Stomach (tissue), 9 donors: ENCODE measurements around the gene DNAH11. TPM values are rescaled to one million over a fixed set of nuclear protein-coding genes. Genes with fewer than 3 reads are reported as not detected.

ENCODE experiments used
- DNase-seq, 2 donors: peaks; one replicate each; pipeline versions ENCODE4 v3.0.0 to v3.0.0-alpha.2; 2013 to 2019
- H3K27ac ChIP-seq, 5 donors: fragments of 200-600 bp in 4 of 5; sonication (generic) in 4 of 5; one replicate each; pipeline ENCODE4 v1.5.1; 2013 to 2019; ENCODE audit warnings: mild to moderate bottlenecking in 1 of 5, moderate library complexity in 1 of 5
- H3K27me3 ChIP-seq, 3 donors: fragments of 200-600 bp; sonication (generic); one replicate each; pipeline ENCODE4 v1.5.1; 2017 to 2019; ENCODE audit warnings: mixed run types in 1 of 3
- H3K36me3 ChIP-seq, 4 donors: fragments of 200-600 bp; sonication (generic); 1 replicate in 3 of 4; 2 replicates in 1 of 4; pipeline ENCODE4 v1.5.1; 2016 to 2019
- H3K4me1 ChIP-seq, 4 donors: fragments of 200-600 bp; sonication (generic); one replicate each; pipeline ENCODE4 v1.5.1; 2016 to 2019
- H3K4me3 ChIP-seq, 4 donors: fragments of 200-600 bp; sonication (generic) in 3 of 4; one replicate each; pipeline ENCODE4 v1.5.1; 2016 to 2019; ENCODE audit warnings: mild to moderate bottlenecking in 1 of 4
- H3K9me3 ChIP-seq, 4 donors: fragments of 200-600 bp; sonication (generic); one replicate each; pipeline ENCODE4 v1.5.1; 2016 to 2019
- CTCF ChIP-seq, 7 experiments: fragments of 450-650 bp in 4 of 7; fragments of 200-600 bp in 3 of 7; sonication (generic) in 3 of 7; IDR thresholded peaks; one replicate each; pipeline ENCODE4 v1.5.1; 2016 to 2019; ENCODE audit warnings: antibody characterized with exemption in 7 of 7, control low read depth in 2 of 7, mild to moderate bottlenecking in 1 of 7
- EP300 ChIP-seq: sonication (generic); formaldehyde crosslinking; IDR thresholded peaks from one replicate; pipeline ENCODE4 v1.6.1; 2017; ENCODE audit warnings: antibody characterized with exemption
- POLR2A ChIP-seq, 4 donors: fragments of 450-650 bp; IDR thresholded peaks; one replicate each; pipeline ENCODE4 v1.6.1; 2016; ENCODE audit warnings: antibody characterized with exemption in 4 of 4, control low read depth in 2 of 4, mild to moderate bottlenecking in 1 of 4, moderate library complexity in 1 of 4
- WGBS, 5 donors: extraction: QIAGEN DNeasy Blood & Tissue Kit in 3 of 5; methylation state at CpG; one replicate each; pipeline versions ENCODE4 v1.1.5 to v1.1.7; 2013 to 2018; 5-methylcytosine and 5-hydroxymethylcytosine counted together
- intact Hi-C: fragments of 100-400 bp; cut with DNase I; formaldehyde crosslinking; loops from one replicate; pipeline ENCODE4 v1.15.1; 2023; ENCODE audit warnings: low total_unique reads
- polyA plus RNA-seq, 3 donors: library from polyadenylated mRNA; stranded (reverse); fragments of 200-250 nt; gene quantifications; one replicate each; pipeline ENCODE4 v1.2.3, GENCODE V29; 2013
- total RNA-seq, 5 donors: library from RNA; depleted of rRNA; stranded (reverse); fragments of >200 nt; gene quantifications; one replicate each; pipeline versions ENCODE4 v1.1.0 to v1.2.3, GENCODE V29; 2014 to 2016
- donor health status: healthy with polysubstance abuse.
- donor health status: Bipolar disorder and iron deficiency.
- donor health status: healthy.

DNAH11 gene
- total and polyA plus RNA-seq, 8 donors: under 0.01 to 2.6 (median 0.45) TPM; not detected in 1

- Histone ChIP-seq H3K27me3 (no peaks in the 10 kb centered on the region), H3K36me3 (no peaks in the 10 kb centered on the region), H3K27ac (no peak overlapping the region), H3K4me1 (peaks cover 0 to 38% (median 28%) of the 10 kb centered on the region in 4 donors), H3K9me3 (no peaks in the 10 kb centered on the region), H3K4me3 (no peak overlapping the region)
- intact Hi-C loops: no loop called here
- WGBS, 5 donors: 41 to 49% (median 47%) methylated on average over 8 of the region's 8 CpGs
- TF ChIP-seq CTCF (IDR thresholded peaks at IDR 0.05) (no peak), EP300 (no peak), POLR2A (IDR thresholded peaks at IDR 0.05) (no peak)
- no peak for DNase-seq
Observed at GRCh38 chr7:21948887-21949540, 406.2 kb downstream of the DNAH11 start.

Other genes starting within 250 kb of the DNAH11 start
- gene SP4, start 115.0 kb upstream of the DNAH11 start, total RNA-seq: 10 to 100 TPM in 2 of 5 donors, 1 to 10 TPM in 2, under 1 TPM in 1; 0.58 to 16.7 (median 7.7) TPM
- 1 to 10 TPM; 1.2 to 1.4 (median 1.4) TPM for gene SP4, start 115.0 kb upstream of the DNAH11 start, polyA plus RNA-seq